ENCODE measurements around the gene BBLN.
A peak's percentile ranks its signal among the peaks of the same experiment; 100 is the strongest.

BBLN gene

DNA sequence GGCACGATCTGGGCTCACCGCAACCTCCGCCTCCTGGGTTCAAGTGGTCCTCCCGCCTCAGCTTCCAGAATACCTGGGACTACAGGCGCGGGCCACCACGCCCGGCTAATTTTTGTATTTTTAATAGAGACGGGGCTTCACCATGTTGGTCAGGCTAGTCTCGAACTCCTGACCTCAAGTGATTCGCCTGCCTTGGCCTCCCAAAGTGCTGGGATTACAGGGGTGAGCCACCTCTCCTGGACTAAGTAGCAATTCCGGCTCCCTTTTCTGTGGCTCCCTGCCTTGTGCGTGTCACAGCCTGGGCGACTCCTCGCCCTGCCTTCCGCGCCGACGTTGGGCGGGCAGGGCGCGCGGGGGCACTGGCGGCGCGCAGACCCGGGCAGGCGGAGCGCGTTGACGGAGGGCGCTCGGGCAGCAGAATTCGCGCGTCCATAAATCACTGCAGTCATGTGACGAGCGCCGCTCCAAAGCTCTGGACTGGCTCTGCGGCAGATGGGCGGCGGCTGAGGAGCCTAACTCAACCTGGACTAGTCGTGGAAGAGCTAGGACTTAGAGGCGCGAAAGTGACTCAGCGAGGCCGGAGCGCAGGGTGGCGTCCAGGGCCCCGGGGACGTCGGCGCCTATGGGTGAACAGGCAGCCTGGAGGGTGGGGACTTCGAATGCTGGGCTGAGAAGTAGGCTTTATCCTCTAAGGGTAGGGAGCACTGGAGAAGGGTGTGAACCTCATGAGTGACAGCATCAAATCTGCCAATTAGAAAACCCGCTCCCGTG, 32.7 kb downstream of the BBLN start:
- DNase-seq, result peak; percentile 95

DNA sequence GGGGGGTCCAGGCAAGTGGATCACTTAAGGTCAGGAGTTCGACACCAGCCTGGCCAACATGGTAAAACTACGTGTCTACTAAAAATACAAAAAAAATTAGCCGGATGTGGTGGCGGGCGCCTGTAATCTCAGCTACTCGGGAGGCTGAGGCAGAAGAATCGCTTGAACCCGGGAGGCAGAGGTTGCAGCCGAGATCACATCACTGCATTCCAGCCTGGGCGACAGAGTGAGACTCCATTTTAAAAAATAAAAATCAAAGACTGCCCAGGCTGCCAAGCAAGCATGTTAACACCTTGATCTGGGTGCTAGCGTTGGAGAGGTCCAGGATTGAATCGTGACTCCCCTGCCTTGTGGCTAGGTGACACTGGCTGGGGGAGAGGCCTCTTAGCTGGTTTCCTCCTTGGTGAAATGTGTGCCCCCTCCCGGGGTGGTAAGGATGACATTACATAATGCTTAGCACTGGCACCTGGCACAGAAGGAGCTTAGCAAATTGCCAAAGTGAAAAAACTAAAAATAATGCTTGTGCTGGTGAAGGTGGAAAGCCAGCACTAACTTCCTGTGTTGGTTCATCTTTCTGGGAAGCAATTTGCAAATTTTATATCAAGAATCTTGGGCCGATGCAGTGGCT, 33.5 kb downstream of the BBLN start:
- no peak for DNase-seq

DNA sequence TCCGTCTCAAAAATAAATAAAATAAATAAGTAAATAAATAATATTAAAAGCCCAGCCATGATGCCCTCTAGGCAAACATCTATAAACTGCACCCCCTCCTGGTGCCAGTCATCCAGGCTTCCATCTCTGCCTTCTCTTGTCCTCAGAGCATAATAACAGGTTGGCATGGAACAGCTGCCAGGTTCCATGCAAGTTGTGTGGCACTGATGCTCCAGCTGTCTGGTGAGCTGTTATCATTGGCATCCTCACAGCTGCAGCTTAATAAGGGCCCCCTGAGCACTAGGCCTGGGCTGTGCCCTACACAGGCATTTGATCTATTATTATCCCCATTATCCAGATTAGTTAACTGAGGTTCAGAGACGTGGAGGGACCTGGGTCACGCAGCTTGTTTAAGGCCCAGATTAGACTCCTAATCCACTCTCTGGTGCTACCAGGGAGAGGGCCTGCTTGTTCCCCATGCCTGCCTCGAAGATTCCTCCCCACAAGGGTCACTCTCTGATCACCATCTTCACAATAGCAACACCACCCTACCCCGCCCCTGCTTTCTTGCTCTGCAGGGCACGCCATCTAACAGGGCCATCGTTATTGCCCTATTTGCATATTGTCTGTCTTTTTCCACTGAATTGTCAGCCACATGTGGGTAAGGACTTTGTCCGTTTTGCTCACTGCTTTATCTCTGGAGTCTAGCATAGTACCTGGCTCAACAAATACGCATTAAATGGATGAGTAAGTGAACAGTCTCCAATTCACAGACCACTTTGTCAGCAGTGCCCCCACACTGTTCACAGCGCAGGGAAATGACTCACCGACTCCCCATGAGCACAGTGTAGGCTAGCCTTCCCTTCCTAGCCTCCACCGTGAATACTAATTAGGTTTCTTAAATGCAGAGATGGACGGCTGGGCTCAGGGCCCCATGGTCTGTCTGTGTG, 41.6 kb downstream of the BBLN start:
- no peak for DNase-seq

DNA sequence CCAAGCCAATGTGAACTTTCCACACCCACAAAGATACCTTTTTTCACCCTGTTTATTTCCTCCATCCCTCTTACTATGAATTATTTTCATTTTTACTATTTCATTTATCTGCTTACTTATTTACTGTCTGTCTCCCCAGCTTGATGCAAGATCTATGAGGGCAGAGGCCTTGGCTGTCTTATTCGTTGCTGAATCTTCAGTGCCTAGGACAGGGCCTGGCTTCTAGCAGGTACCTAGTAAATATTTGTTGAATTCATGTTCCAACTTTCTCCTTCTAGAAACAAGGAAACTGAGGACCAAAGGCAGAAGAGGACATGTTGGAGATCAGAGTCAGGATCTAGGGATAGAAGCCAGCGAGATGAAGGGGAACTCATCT, 42.6 kb downstream of the BBLN start:
- DNase-seq, result no peak

DNA sequence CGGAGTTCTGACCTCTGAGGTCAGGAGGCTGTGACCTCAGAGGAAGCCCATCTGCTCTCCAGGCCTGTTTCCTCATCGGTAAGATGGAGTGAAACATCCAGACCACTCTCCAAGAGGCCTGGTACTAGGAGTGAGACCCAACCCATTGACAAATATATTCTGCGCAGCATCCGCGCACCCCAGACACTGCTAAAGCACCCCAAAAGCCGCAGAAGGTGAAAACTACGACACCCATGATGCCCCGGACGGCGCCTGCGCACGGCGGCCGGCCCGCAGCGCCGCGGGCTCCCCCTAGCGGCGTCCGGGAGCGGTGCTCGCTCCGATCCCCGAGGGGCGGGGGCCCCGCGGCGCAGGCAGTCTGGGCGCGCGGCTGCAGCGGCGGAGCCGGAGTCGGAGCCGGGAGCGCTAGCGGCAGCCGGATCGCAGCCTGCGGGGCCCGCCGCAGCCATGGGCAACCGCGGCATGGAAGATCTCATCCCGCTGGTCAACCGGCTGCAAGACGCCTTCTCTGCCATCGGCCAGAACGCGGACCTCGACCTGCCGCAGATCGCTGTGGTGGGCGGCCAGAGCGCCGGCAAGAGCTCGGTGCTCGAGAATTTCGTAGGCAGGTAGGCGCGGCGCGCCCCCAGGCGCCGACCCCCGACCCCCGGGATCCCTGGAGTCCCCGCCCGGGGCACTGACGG, 43.1 kb downstream of the BBLN start, which contains the start of gene DNM1:
Gene DNM1 (plus strand): TSS at position 356 of the 683 bp plus-strand sequence. CDS start 92 bp downstream, at position 448.
- DNase-seq, result peak; percentile 76

DNA sequence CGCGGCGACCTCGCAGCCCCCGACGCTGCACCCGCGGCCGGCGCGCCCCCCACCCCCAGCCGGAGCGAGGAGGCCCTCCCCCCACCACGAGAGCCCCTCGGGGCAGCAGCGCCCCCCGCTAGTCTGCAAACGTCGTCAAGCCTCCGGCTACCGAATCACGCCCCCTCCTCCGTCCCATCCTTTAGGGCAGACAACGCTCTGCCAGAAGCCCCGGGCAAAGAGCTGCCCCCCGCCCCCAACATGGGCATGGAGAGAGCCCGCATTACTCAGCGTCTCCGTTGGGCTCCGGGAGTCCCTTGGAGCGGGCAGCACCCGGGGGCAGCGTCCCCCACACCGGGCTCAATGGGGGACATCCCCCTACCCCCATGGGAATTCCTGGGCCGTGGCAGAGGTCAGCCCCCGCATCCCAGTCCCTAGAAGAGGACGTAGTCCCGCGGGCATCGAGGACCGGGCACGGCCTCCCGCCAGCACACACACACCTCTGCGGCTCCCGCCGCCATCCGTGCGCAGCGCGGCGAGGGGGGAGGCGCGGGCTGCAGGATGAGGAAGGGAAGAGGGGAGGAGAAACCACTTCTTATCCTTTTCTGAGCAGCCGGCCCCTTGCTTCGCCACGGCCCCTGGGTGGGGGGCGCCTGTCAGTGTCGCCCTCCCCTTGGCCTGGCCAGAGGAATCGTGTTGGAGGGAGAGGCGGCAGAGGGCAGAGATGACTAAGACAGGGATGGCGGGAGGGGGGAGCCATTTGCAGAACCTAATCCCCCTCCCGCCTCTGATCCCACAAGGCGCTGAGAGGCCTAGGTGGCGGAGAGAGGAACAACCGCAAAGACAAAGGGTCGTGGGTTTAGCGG, 43.9 kb downstream of the BBLN start:
- DNase-seq, result peak; percentile 57

DNA sequence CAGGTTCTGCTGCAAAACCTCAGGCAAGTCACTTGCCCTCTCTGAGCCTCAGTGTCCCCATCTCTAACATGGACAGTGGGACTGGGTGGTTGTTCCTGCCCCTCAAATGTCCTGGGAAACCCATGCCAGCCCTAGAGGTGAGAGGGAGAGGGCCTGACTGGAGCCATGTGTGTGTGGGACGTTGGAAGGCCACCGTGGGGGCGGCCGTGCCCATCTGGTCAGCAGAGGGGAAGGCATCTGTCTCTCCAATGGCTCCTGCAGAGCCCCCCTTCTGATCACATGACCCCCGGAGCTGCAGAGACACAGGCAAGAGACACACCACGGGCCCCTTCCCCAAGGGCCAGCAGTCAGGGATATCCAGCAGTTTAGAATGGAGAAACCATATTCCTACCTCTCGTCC, 44.8 kb downstream of the BBLN start:
- no peak for DNase-seq

DNA sequence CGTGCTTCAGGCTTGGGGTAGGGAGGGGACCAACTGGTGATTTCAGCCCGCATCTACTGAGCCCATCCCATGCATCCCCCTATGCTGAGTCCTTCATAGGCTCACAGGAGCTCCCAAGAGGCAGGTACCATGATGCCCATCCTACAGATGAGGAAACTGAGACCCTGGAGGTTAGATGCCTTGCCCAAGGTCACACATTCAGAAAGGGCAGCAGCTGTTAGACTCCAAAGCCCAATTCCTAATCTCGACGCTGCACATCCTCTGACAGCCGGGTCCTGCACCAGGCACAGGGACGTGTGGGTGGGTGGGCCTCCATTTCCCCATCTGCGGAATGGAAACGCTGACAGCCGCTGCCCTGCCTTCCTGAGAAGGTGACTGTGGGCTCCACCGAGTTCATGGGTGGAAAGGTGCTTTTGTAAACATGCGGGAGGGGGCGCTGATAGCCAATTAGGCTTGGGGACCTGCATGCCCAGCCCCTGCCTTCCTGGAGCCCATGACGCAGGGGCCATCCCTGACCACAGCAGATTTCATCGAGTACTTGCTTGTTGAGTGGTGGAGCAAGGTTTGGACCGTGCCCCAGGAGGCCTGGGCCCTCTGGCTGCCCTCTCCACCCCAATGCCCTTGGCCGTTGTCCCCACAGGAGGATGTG, 45.4 kb downstream of the BBLN start:
- no peak for DNase-seq

DNA sequence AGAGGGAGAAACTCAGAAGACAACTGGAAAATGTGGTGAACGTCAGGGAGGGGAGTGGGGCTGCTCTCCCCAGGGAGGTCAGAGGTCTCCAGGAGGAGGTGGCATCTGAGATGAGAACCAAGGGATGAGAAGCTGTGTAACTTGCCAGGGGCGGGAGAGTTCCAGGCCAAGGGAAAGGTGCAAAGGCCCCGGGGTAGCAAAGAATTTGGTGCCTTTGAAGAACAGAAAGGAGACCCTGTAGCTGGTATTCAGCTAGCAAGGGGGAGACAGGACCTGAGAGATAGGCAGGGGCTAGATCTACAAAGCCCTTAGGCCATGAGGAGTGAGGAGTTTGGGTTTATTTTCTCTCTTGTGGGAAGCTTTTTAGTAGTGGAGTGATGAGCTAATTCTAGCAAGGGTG, 46.4 kb downstream of the BBLN start:
- DNase-seq, result no peak

DNA sequence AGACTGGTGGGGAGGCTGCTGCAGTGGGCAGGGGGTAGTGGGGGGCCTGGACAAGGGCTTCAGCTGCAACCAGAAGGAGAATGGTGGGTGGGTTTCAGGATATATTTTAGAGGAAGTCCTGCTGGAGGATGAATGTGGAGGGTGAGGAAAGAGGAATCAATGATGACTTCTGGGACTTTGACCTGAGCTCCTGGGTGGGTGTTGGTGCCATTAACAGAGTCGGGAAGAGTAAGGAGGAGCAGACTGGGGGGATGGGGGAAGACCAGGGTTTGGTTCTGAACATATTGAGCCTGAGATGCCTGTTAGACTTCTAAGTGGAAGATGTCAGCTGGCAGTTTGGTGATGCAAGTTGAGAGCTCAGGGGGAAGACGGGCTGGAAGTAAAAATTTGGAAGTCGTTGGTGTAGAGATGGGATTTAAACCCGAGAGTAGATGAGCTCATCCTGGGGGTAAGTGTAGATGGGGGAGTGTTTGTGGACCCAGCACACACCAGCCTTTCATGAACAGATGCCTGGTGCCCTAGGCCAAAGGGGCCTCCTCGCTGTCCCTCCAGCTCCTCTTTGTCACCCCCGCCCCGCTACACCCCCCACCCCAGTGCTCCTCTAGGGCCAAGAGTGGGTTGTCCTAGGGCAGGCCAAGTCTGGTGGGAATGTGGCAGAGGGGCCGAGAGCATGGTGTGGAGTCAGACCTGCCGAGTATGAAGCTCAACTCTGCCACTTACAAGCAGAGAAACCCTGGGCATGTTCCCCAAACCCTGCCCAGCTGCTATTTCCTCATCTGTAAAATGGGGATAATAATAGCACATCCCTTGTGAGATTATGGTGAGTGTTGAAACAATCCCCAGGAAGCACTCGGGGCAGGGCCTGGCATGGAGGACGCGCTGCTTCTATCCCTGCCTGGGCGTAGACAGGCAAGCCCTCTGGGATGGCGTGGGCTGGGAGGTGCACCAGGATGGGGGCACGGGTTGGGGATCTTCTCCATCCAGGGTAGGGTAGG, 47.1 kb downstream of the BBLN start:
- no peak for DNase-seq

DNA sequence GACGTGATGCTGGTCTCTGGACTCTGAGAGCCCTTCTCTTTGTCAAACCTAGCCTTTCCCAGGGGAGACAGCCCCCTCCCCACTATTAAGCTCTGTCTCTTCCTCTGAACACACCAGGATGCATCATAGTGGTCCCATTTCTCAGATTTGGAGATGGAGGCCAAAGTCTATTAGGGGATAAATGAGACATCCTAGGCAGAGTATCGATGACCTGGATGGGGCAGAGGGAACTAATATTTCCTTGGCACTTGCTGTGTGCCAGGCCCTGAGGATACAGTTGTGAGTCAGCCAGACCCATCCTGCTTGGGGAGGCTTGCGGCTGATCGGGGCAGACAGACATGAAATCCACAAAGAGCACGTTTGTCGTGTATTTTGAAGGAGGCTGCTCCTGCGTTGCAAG, 48.3 kb downstream of the BBLN start:
- DNase-seq, result no peak

DNA sequence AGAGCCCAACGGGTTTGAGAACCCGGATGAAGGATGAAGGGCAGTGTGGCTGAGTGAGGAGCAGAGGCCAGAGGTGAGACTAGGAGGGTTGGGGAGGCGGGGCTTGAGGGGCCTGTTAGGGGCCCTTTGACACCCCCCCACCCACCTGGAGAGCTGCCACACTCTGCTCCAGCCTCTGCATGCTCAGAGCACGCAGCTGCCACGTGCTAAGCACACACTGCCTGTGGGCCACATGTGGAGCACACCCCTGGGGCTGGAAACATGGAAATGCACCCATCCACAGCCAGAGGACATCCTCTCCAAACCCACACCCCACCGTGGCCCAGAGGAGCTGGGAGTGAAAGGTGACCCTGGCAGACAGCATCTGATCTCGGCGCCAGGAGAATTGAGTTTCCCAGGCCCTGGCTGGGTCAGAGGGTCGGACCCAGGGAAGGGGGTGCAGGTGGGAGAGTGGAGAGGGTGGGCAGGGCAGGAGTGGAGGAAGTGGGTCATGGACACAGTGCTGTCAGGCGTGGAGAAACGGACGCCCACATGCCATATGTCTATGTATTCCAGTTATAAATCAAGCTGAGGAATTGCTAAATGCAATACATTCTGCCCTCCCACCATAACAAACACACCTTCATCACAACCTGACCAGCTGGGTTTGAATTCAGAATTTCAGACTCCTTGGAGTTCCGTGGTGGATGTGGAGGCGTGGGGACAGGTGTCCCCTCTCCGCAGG, 49.0 kb downstream of the BBLN start:
- peak; percentile 38 for DNase-seq

DNA sequence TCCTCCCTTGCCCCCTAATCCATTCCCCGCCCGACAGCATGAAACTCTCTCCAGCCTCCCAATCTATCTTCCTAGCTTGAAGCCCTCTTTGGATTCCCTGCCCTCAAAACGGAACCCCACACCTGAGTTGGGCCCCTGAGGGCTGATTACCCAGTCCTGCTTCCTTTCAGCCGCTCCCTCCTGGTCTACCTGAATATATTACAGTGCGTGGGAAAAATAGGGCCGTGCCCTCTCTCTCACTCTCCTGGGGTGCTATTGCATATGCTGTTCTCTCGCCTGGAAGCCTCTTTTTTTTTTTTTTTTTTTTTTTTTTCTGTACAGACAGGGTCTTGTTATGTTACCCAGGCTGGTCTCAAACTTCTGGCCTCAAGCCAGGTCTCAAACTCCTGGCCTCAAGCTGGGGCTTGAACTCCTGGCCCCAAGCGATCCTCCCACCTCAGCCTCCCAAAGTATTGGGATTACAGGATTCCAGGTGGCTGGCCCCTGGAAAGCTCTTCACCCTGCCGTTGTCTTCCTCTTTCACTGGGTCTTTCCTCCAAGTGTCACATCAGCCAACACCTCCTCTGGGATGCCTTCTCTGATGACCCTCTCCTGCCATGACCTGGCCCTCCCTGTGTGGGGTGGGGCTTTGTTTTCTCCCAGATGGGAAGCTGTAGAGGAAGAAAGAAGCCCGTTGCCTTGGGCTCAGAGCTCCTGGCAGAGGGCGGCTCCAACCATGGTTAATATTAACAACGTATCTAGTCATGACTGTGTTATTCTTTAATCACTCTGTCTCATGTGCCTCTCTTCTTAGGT, 51.3 kb downstream of the BBLN start:
- DNase-seq, result no peak

DNA sequence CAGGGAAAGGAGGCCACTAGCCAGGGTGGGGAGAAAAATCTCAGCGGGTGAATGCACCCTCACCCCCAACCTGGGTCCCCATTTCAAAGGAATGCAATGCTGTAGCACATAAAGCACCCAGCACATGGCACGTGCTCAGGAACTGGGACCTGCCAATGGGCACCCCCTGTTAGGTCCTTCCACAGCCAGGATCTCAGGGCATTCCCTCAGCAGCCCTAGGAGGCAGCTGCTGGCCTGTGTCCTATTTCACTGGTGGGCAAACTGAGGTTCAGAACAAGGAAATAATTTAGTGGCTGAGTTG, 51.9 kb downstream of the BBLN start:
- no peak for DNase-seq

Measured in NCI-H345 (cell line).